Occipital lobe (tissue), 2 donors: ENCODE data around the gene EOLA1. TPM values are rescaled to one million over a fixed set of nuclear protein-coding genes. Genes with fewer than 3 reads are reported as not detected.
"Not testable (repeated sequence)": the region's sequence is repeated elsewhere in the genome, so short reads cannot be mapped to it uniquely, and the experiment has no call there.

Experiments used
- DNase-seq: peaks from one replicate; lab custom pipeline; 2025; lab: John Stamatoyannopoulos, UW
- total RNA-seq: library from RNA; depleted of rRNA; stranded (reverse); fragments of >200 nt; gene quantifications from one replicate; pipeline ENCODE4 v1.2.3, GENCODE V29; 2014

EOLA1 gene
- total RNA-seq, 1 donor from 2014 or later = 16.1 TPM

GRCh38 chrX:149541521-149542047 is 772 bp downstream of the EOLA1 start:
- DNase-seq = no peak

DNA sequence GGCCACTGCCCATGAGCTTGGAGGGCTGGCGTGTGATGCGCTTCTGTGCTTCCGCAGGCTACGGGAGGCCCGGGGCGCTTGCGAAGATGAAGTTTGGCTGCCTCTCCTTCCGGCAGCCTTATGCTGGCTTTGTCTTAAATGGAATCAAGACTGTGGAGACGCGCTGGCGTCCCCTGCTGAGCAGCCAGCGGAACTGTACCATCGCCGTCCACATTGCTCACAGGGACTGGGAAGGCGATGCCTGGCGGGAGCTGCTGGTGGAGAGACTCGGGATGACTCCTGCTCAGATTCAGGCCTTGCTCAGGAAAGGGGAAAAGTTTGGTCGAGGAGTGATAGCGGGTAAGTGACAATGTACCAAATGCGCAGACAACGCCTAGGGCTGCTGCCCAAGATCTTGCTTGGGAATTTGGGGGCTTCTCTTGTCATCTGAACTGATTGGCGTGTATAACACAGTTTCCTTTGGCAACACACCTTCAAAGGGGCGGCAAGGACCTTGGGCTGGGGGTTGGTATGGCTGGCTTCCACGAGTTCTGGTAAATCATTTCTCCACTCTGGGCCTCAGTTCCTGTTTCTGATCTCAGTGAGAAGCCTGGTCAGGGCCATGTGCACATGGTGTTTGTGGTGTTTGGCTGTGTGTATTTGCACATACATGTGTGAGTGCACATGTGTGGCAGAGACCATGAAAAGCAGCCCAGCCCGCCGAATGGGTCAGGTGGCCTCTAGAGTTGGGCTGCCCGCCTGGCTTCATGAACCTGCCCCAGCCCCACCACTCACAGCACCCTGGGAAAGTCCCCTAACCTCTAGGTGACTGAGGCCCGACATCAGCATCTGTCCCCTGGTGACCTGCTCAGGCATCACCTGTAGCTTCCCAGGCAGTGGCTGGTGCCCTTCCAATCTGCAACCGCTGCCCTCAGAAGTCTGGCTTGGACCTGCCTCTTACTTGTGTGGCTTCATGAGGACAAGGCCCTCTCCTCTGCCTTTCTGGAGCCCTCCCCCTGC is 5.0 kb downstream of the EOLA1 start:
- DNase-seq = not testable (repeated sequence)

DNA sequence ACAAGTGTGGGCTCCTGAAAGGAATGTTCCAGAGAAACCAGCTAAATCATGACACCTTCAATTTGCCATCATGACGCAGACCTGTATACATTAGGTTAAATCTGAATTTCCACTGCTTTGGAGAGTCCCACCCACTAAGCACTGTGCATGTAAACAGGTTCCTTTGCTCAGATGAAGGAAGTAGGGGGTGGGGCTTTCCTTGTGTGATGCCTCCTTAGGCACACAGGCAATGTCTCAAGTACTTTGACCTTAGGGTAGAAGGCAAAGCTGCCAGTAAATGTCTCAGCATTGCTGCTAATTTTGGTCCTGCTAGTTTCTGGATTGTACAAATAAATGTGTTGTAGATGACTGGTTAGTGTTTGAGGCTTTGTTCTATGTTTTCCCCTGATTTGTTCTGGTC is 6.2 kb downstream of the EOLA1 start:
- DNase-seq = not testable (repeated sequence)

GRCh38 chrX:149547782-149548181 is 7.0 kb downstream of the EOLA1 start:
- not testable (repeated sequence) for DNase-seq

DNA sequence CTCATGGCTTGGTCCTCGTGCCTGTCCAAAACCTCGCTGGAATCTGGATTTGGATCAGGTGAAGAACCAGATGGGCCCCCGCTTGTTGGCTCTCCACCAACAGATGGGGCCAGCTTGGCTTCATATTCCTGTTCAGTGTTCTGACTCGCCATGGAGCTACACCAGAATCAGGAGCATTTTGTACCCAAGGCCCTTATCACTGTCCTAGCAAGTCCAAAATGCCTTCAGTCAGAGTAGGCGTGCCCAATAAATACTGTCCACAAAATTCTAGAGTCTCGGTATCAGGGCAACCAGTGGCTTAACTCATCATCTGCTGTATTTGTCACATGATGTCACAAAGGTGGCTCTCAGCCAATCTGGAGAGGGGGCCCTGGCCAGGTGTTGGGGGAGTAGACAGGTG is 8.9 kb downstream of the EOLA1 start, which contains the start of gene HSFX3:
HSFX3 (minus strand) TSS at position 224 of the 400 bp plus-strand sequence; CDS start at position 152, 72 bp downstream.
- not testable (repeated sequence) for DNase-seq

- DNase-seq = not testable (repeated sequence)
These were observed 9.6 kb downstream of the EOLA1 start for GRCh38 chrX:149550454-149550853.

DNA sequence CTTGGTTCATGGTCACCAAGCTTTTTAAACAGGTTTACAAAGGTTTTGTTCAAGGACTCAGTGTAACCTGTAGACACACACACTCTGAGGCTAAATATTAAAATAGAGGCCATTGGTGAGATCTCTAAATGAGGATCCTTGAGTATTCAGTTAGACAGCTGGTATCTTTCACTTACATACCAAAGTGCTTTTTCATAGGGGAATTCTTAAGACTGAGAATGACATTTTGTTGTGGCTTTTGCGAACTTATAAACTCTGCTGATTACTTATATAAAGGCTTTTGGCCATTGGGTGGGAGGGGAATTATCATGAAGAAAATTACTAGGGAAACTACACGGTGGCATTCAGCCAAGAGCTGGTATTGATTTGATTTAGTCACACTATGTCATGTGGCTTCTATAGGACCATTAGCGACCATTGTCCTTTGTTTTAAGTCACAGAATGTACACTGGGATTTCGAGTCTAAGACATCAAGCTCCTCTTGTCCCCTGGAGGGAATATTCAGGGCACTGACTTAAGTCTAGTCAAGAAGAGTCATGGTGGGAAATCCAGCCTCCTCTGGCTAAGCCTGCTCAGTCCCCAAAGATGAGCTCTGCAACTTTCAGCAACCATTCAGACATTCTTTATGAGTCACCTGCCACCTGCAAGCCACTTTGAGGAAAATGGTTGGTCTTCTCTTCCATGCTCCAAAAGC is 10.6 kb downstream of the EOLA1 start:
- not testable (repeated sequence) for DNase-seq

DNA sequence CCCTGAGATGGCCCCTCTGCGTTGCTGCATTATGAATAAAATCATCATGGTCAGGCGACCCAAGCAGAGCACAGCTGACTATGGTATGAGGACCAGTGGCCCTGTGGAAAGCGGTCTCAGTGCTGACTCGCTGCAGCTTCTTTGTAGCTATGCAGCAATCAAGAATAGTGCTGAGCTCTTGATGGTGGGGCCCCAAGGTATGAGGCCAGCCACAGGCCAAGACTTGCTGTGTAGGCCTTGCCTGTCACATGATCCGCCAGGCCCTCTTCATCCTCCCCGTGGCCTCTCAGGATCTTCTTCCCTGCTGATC is 11.1 kb downstream of the EOLA1 start:
- DNase-seq = not testable (repeated sequence)

- DNase-seq = not testable (repeated sequence)
These were observed 14.4 kb downstream of the EOLA1 start for GRCh38 chrX:149555251-149555650.

DNA sequence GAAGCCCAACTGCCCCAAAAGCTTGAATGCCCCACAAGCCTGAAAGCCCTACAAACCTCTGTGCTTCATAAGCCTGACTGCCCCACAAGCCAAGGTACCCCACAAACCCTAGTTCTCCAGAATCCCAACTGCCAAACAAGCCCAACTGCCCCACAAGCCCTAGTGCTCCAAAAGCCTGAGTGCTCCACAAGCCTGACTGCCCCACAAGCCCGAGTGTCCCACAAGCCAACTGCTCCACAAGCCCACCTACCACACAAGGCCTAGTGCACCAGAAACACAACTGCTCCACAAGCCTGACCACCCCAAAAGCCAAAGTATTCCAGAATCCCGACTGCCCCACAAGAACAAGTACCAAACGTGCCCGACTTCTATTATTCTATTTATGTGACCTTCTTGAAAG is 22.5 kb downstream of the EOLA1 start:
- DNase-seq = no peak

GRCh38 chrX:149567621-149568417 is 27.0 kb downstream of the EOLA1 start:
- no peak for DNase-seq

GRCh38 chrX:149568701-149569296 is 28.0 kb downstream of the EOLA1 start:
- no peak for DNase-seq

DNA sequence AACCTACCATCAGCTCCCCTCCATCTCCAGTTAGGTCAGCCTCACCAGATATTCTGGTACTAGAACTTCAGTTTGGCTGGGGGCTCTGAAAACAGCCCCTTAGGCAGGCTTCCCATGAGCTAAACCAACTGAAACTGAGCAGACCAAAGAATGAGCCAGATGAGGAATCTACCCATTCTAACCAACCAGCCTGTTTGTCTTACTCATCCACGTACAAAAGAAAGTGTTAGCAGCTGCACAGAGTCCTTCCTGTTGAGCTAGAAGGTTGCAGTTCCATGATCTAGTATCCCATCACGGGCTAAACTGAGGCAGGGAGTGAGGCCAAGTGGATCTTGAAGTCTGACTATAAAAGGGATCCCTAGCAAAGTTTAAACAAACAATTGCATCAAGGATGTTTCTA is 29.0 kb downstream of the EOLA1 start:
- no peak for DNase-seq

- no peak for DNase-seq
These were observed 29.9 kb downstream of the EOLA1 start for GRCh38 chrX:149570668-149571067.

DNA sequence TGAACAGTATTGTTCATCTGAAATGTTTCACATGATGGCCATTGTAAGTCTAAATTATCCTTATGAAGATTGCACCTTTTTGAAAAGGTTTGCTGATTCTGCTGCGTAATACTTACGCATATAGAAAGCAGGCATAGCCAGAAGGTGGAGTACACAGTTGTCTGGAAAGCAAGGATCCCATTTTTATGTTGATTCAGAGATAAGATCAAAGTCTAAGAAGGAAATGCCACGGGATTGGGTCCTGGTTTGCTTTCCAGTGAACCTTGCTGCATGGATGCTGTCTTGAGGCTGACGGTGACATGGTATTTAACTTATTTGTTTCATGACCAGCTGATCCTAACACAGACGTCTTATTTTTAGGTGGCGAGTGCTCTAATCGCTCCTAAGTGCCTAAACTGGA is 31.0 kb downstream of the EOLA1 start:
- no peak for DNase-seq

DNA sequence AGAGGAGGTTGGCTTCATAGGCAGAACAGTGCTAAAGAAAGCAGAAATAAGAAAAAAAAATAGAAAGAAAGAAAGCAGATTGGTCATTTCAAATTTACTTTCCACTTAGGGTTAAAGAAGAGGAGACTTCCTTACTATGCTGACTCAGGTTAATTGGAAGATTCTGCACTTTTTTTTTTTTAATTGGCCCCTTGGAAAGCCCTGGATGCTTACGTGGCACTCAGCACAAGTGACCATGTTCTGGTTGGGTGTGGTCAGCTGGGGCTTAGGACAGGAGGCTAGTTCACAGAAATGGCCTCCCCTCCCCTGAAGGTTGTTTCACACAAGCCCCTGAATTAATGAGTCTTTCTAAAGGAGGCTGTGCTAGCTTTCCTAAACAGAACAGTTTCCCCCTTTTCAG is 31.9 kb downstream of the EOLA1 start:
- no peak for DNase-seq

- not testable (repeated sequence) for DNase-seq
These were observed 32.6 kb downstream of the EOLA1 start for GRCh38 chrX:149573456-149573855.

GRCh38 chrX:149585631-149586030 is 44.8 kb downstream of the EOLA1 start:
- not testable (repeated sequence) for DNase-seq

- DNase-seq = not testable (repeated sequence)
These were observed 46.5 kb downstream of the EOLA1 start, which contains the start of gene MAGEA9B for GRCh38 chrX:149587359-149587758. TSS of gene MAGEA9B (minus strand) at chrX:149587459. CDS start at chrX:149583179, 4,280 bp downstream.

- not testable (repeated sequence) for DNase-seq
These were observed 50.2 kb downstream of the EOLA1 start for GRCh38 chrX:149590993-149591392.

GRCh38 chrX:149595214-149595613 is 54.4 kb downstream of the EOLA1 start, which contains the start of gene HSFX2:
TSS of gene HSFX2 (minus strand) at chrX:149595314. CDS start at chrX:149594700, 614 bp downstream.
- DNase-seq = not testable (repeated sequence)
